ENCODE measurements around the gene ATAD3B.
"Not testable (repeated sequence)": the region's sequence is repeated elsewhere in the genome, so short reads cannot be mapped to it uniquely, and the experiment has no call there.

DNA sequence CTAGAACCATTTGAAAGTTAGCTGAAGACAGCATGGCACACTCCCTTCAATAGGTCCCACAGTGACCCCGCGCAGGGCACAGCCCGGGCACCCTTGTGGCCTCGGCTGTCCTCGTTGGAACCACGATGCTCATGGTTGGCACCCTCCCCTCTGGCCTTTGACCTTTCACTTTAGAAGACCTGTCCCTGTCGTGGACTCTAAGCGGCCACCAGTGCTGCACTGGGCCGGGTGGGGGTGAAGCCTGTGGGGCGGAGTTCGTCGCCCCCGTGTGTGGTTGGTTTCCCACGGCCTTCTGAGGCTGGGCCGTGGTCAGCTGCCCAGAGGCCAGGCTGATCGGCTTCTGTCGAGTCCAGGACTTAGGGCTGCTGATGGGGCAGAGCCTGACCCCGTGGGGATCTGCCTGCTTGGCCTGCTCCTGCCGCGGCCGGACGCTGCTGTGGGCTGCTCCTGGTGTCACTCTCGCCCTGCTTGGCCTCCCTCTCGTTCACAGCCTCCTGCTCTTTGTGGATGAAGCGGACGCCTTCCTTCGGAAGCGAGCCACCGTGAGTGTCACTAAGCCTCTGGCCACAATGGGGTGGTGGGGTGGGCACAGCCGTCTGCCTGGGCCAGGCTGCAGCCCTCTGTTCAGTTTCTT is 53.3 kb downstream of the ATAD3B start:
- not testable (repeated sequence) for TF ChIP-seq ZNF766 (CRISPR knock-in tag; IDR thresholded peaks at IDR 0.05; ENCODE audit: borderline replicate concordance); STAG1 (CRISPR knock-in tag; IDR thresholded peaks at IDR 0.05); ZNF253 (CRISPR knock-in tag; IDR thresholded peaks at IDR 0.05; ENCODE audit: borderline replicate concordance)
- TF ChIP-seq, protein P1, sequence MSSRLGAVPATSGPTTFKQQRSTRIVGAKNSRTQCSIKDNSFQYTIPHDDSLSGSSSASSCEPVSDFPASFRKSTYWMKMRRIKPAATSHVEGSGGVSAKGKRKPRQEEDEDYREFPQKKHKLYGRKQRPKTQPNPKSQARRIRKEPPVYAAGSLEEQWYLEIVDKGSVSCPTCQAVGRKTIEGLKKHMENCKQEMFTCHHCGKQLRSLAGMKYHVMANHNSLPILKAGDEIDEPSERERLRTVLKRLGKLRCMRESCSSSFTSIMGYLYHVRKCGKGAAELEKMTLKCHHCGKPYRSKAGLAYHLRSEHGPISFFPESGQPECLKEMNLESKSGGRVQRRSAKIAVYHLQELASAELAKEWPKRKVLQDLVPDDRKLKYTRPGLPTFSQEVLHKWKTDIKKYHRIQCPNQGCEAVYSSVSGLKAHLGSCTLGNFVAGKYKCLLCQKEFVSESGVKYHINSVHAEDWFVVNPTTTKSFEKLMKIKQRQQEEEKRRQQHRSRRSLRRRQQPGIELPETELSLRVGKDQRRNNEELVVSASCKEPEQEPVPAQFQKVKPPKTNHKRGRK (CRISPR knock-in tag; IDR thresholded peaks at IDR 0.05) = not testable (repeated sequence)
